GM18867 (cell line): ENCODE data around the gene ZDHHC11B.
"Not testable (repeated sequence)": the region's sequence is repeated elsewhere in the genome, so short reads cannot be mapped to it uniquely, and the experiment has no call there.

Experiments used
- ATAC-seq: cut with Tn5 transposase; IDR thresholded peaks from one replicate; pipeline ENCODE4 v1.9.1; 2021; ENCODE audit warnings: mild to moderate bottlenecking, moderate library complexity; ENCODE audit not compliant: unreplicated experiment

The ZDHHC11B gene

DNA sequence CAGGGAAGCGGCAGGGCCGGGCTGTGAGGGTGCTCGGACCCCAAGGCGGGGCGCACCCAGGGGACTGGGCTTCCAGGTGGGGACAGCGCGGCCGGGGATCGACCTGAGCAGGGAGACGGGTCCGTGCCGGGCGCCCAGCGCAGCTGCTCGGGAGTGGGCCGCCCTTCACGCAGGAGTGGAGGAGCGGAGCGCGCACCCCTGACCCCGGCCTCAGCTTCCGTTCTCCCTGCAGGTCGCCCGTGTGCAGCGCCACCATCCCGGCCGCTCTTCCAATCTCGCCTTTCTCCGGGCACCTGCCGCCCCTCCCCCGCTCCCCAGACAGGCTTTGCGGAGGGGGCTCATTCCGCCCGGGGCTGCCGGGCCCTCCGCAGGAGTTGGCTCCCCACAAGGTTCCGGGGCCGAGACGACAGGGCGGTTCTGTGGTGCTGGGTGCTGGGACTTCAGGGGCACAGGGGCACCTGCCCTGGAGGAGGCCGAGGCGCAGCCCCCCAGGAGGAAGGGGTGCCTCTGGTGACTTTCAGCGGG, 714 bp upstream of the ZDHHC11B start:
- peak; percentile 17 for ATAC-seq

DNA sequence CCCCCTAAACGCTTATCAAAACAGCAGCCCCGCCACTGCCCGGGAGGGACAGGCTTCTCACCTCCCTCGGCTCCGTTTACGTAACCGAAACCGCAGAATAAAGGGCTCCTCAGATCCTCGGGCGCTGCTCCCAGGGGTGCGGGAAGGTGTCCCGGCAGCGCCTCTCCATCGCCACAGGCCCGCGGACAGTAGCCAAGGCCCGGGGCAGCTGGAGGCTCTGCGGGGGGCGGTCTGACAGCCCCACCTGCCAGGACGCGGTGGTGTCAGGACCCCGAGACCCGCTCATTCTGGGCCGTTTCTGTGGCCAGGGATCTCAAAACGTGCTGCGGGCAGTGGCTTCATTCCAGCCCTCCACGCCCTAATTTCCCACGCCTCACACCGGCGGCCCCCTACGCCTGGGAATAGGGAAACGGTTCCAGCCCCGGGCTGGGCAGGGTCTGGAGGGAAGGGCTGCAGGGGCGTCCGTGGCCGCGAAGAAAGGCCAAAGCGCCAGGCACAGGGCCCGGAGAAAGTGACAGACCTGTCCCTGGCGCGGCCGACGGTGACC, 575 bp downstream of the ZDHHC11B start:
- peak; percentile 12 for ATAC-seq

DNA sequence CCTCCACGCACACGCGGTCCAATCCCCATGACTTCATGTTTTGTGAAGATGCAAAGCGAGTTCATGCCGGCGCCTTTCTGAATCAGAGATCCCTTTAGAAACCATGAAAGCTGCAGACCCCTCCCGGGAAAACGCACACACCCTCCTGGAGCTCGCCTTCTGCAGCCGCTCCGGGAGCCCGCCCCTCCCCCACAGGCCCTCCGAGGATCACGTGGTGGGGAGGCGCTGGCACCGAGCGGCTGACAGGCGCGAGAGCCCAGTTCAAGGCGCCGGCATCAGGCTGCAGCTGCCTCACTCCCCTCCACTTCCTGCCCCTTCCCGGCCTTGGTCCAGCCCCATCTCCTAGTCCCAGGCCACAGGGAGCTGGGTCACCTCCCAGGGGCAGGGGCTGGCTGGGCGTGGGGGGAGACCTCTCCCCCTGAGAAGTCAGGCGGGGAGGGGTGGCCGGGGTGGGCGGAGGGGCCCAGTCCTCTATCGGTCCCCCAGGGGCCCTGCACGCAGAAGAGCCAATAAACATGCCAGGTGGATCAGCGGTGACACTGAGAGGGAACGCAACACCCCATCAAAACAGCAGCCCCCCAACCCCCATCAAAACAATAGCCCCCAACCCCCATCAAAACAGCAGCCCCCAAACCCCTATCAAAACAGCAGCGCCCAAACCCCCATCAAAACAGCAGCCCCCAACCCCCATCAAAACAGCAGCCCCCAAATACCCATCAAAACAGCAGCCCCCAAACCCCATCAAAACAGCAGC, 1.3 kb downstream of the ZDHHC11B start:
- ATAC-seq, result peak; percentile 32

DNA sequence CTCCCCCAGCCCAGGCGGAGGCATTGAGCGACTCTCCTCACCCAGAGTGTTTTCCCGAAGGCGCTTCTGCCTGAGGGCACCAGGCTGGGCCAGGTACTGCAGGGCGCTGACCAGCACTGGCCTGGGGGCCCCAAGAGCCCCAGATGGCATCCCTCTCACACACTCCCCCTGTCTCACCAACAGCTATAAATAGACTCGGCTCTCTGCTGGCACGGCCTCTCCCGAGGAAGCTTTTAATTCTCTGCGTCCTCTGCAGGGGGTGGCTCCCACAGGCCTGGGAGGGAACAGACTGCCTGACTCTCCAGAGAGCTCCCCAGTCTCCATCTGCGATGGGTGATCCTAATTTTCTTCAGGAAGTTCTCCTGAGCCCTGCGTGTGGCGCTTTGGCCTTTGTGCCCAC, 2.2 kb downstream of the ZDHHC11B start:
- not testable (repeated sequence) for ATAC-seq

DNA sequence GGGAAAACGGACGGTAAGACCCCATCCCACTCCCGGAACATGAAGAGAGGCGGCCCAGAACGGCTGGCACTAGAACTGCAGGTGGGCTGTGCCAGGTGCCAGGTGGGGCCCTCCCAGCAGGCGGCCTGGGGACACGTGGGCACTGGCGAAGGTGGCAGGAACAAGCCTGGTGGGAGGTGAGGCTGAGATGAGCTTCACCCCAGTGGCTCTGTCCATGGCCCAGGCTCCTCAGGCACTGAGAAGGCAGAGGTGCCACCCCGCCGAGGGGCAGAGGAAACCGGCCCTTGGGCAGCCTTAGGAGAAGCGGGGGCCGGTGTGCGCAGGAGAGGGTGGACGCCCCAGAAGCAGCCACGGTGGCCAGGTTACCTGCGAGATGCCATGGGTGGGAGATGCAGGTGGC, 4.0 kb downstream of the ZDHHC11B start:
- ATAC-seq, result not testable (repeated sequence)

DNA sequence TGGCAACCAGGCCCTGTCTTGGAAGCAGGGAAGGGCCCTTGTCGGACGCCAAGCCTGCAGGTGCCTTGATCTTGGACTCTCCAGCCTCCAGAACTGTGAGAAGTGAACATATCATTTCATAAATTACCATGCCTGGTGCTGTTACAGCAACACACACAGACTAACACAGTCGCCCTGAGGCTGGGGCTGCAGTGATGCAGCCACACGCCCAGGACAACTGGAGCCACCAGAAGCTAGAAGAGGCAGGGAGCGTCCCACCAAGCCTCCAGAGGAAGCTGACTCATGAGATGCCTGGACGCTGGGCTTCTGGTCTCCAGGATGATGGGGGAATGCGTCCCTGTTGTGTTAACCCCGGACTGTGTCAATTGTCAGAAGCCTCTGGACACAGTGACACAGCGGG, 5.6 kb downstream of the ZDHHC11B start:
- ATAC-seq, result not testable (repeated sequence)

DNA sequence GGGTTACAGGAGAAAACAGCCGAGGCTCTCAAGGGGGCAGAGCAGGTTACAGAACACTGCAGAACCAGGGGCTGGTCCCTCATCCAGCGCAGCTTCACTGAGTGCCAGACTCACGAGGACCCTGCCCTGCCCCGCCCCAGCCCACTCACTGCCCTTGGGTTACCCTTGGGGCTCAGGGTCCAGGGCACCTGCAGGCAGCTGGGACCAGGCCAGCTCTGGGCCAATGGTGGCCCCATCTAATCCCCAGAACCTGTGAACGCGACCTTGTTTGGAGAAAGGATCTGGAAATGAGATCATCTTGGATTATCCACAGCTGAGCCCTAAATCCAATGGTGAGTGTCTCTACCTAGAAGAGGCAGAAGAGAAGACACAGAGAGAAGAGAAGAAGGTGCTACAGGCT, 6.1 kb downstream of the ZDHHC11B start:
- ATAC-seq, result not testable (repeated sequence)

DNA sequence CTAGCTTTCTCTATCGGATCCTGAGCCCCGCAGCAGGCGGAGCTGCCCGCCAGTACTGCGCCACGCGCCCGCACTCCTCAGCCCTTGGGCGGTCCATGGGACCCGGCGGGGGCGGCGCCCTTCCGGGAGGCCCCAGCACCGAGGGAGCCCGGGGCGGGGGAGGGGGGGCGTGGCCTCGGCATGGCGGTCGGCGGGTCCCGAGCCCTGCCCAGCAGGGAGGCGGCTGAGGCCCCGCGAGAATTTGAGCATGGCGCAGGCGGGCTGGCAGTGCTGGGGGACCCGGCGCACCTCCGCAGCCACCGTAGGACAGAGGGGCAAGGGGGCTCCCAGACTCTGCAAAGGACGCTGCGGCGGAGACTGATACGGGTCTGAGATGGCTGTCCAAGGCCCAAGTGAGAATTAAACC, 6.8 kb downstream of the ZDHHC11B start:
- no peak for ATAC-seq

DNA sequence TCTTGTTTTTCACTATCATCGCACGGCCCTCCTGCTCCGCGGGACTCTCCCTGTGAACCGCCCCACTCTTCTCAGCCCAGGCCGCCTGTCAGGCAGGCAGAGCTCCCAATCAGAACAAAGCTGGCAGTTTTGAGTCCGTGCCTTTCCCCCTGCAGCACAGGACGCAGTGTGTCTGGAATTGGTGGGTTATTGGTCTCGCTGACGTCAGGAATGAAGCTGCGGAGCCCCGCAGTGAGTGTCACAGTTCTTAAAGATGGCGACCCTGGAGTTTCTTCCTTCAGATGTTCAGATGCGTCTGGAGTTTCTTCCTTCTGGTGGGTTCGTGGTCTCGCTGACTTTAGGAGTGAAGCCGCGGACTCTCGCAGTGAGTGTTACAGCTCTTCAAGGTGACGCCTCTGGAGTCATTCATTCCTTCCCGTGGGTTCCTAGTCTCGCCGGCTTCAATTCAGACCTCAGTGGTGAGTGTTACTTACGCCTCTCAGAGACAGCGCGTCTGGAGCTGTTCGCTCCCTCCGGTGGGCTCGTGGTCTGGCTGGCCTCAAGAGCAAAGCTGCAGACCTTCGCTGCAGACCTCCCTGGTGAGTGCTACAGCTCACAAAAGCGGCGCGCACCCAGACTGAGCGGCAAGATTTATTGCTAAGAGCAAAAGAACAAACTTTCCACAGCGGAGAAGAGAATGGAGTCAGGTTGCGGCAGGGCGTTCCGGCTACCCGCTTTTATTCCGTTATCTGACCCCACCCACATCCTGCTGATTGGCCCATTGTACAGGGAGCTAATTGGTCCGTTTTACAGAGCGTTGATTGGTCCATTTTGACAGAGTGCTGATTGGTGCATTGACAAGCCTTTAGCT, 7.4 kb downstream of the ZDHHC11B start:
- ATAC-seq, result no peak

DNA sequence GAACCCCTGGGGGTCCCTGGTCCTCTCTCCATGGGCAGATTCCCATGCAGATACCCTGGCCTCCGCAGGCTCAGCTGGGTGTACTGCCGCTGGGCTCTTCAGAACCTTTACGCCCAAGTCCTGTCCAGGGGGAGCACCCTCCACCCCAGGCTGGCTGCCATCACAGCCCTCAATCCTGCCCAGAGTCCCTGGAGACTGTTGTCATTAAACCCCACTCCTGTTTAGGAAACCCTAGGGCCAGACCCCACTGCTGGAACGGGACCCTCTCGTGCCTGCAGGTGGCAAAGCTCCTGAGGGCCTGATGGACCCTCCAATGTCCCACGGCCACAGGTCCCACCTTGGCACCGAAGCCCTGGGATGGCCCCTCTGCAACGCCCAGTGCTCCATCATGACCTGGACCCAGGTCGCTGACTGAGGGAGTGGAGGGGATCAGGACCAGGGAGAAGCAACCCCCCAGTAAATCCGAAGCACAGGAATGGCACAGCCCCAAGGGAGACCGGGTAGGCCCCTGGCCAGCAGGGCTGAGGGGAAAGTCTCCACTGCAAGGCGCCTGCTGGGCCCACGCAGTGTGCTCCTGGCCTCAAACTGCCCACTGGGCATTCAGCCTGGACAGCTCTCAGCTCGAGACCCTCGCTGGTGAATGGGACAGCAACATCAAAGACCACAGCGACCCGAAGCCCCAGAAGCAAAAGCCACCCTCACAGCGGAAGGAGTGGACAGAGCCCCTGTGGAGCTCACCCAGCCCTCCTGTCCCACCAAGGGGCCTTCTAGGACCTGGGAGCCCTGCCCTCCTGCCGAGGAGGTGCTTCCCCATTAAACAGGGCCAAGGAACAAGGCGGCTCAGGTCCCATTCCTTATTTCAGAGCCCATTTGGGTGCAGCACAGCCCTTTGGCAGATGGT, 8.3 kb downstream of the ZDHHC11B start:
- ATAC-seq, result no peak

DNA sequence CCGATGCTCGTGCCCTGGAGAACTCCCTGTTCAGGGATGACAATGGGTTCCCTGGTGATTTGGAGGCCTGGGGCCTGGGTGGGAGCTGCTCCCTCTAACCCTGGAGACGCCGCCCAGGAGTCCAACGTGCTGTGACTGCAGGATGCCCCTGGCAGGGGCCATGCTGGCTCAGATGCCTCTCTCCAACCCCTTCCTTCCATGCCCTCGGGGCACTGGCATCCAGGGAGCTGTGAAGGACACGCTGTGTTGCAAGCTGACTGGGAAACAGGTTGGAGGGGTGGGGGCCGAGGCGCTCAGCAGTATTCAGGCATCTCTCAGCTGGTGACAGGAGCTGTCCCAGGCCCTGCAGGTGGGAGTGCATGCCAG, 9.0 kb downstream of the ZDHHC11B start:
- ATAC-seq, result not testable (repeated sequence)

DNA sequence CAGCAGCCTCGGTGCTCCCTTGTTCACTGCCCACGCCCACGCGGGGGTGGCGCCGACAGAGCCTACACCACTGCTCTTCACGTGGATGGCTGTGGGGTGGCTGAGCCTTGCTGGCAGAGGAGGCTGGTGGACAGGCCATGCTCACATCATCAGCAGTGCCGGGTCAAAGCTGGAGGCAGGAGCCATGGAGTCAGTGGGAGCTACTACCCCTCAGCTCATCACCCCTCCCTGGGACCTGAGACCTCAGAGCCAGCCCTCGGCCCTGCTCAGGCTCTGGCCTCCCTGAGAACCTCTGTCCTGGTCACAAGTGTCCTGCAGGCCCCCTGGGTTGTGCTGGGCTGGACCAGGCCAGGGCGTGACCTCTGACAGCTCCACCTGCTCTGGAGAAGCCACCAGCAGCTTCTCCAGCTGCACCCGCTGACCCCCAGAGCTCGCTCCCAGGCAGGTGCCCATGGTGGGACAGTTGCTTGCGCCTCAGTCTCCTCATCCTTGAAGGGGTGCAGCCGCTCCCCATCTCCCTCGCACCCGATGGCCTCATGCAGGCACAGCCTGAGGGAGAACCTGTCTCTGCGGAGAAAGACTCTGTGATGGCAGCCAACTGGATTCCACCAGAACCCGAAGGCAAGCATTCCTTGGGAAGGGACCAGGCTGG, 9.5 kb downstream of the ZDHHC11B start:
- not testable (repeated sequence) for ATAC-seq

DNA sequence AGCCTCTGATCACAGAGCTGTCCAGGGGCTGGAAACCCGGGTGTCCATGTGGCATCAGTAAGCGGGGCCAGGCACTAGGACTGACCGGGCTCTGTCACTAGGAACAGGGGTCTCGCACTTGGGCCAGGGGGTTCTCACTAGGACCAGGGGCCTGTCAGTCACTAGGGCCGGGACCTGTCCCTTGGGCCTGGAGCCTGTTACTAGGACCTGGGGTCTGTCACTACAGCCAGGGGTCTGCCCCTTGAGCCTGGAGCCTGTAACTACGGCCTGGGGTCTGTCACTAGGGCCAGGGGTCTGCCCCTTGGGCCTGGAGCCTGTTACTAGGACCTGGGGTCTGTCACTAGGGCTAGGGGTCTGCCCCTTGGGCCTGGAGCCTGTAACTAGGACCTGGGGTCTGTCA, 10.2 kb downstream of the ZDHHC11B start:
- not testable (repeated sequence) for ATAC-seq

DNA sequence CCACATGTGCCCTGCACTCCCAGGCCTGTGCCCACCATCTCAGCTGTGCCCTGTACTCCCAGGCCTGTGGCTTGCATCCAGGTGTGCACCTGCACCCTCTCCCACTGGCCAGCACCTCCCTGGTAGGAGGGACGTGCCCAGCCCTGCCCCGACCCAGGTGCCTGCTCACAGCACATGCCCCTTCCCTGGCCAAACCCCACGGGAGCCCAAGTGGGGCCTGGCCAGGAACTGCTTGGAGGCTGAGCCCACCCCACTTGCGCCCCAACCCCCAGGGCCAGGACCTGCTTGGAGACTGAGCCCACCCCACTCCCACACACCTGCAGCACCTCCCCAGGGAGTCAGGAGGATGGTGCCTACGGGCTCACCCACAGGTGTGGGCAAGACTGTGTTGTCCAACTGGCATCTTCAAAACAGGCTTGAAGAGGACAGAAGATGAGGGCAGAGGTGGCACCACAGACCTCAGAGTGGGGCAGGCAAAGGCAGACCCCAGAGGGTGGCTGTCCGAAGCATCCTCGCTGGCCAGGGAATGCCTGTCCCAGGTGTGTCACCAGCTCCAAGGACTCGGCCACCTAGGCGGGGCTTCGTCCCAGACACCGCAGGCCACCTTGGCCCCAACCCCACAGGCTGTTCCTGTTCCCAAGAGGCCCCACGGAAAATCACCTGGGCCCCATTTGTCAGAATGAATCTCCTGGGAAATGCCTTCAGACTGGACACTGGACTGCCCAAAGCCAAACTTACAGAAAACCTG, 10.8 kb downstream of the ZDHHC11B start:
- ATAC-seq, result no peak

DNA sequence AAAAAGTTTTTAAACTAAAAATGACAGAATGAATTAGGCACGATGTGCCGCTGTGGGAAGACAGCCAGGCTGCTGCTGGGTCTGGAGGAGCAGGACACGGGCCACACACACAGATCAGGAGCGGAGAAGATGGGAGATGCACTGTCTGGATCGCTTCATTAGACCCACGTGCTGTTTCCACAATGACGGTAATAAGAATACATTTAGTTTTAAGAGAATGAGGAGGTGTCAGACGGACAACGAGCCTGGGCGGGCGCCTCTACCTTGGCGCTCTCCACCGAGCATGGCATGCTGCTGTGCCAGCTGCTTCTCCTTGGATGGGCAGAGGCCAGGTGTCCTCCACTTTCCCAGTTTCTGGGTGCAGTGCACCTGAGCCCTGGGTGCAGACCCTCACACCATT, 11.6 kb downstream of the ZDHHC11B start:
- ATAC-seq, result not testable (repeated sequence)

DNA sequence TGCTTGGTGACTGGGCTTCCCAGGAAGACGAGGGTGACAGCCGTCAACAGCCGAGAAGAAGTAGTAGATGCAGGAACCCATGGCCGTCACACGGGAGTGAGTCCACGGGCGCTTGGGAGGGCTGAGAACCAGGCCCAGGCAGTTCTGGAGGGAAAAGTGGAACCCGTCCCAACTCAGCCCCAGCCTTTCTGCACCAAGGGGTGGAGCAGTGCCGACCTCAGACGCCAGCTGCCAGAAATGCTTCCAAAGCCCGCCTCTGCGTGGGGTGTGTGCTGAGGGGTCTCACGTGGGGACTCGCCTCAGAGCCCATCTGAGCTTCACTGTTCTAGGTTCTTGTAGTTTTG, 12.0 kb downstream of the ZDHHC11B start:
- not testable (repeated sequence) for ATAC-seq

DNA sequence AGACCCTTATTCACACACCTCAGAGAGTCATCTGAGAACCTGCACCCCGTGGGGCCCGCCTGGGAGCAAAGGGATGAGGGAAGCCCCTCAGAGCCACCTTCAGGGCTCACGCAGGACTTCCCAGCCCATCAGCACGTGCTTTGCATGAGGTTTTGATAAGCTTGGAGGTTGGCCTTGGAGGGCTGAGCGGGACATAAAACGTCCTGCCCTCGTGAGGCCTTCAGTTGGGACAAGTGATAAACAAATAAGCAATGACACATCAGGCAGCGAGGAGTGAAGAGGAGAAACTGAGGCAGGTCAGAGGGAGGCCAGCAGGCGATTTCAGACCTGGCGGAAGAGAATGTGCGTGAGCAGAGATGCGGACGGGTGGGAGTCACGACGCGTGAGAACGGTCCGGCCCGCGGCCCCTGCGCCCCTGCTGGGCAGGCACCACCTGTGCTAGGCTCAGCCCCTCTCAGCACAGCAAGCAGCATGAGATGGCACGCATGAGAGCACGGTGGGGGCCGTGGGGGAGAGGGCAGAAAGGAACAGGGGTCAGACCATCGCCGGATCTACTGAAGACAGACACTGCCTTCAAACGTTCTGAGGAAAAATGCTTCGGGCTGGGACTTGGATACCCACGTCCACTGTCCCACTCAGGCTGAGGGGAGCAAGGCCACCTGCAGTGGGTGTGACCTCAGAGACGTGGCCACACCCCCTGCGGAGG, 12.5 kb downstream of the ZDHHC11B start:
- not testable (repeated sequence) for ATAC-seq

DNA sequence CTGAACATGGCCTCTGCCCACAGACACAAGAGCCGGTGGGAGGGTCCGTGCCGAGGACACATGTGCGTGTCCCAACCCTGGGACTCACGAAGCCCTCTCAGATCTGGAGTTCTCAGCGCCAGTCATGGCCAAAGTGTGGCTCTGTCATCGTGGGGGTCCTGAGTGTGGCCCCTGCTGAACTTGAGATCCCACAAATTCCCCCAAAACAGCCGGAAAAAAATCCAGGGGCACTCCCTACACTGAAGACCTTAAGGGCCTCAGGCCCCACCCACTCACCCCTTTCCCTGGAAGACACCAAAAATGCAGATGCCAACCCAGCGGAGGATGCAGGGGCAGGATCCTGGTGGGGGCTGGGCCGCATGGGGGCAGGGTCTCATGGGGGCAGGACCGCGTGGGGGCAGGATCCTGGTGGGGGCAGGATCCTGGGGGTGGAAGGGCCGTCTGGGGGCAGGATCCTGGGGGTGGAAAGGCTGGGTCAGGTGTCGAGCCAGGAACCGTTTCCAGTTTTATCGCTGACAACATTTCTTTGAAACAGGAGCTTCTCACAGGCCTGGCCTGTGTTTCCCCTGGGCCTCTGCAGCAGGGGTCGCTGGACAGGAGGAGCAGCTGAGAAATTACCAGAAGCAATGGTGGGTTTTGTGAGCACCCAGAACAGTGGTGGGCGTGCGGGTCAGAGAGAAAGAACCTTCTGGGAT, 13.3 kb downstream of the ZDHHC11B start:
- not testable (repeated sequence) for ATAC-seq
